PC-3 (cell line): ENCODE measurements around the gene BRIP1. TPM values are rescaled to one million over a fixed set of nuclear protein-coding genes. Genes with fewer than 3 reads are reported as not detected.

ENCODE experiments used
- ATAC-seq: fragments of 200-7000 bp; cut with Tn5 transposase; 2 replicates; pipeline ENCODE4 v1.9.1; 2020; ENCODE audit warnings: mild to moderate bottlenecking, moderate library complexity
- BruUV-seq: library from RNA; stranded (reverse); fragments of 400-500 nt; replicated peaks from 2 replicates; lab custom pipeline; 2021; lab: Mats Ljungman, UMichigan
- CTCF ChIA-PET: fragments of 300-600 bp; sonication (Branson Sonifier 250); formaldehyde crosslinking; loops from one replicate; lab custom pipeline; 2022; ENCODE audit warnings: antibody characterized with exemption; lab: Charles Lee
- POLR2A ChIA-PET: fragments of 300-600 bp; sonication (Branson Sonifier 250); formaldehyde crosslinking; loops from one replicate; lab custom pipeline; 2022; ENCODE audit warnings: antibody characterized with exemption; ENCODE audit not compliant: unreplicated experiment; lab: Charles Lee
- DNase-seq: peaks from one replicate; pipeline ENCODE4 v3.0.0-alpha.2; 2015
- H2AFZ ChIP-seq: fragments of 300-600 bp; sonication (generic); 2 replicates; pipeline ENCODE4 v1.6.0; 2016; ENCODE audit warnings: antibody characterized with exemption, low read length
- H3F3A ChIP-seq: fragments of 300-600 bp; sonication (generic); one replicate; pipeline ENCODE4 v1.6.0; 2017; ENCODE audit warnings: antibody characterized with exemption, low read length, control low read depth, mild to moderate bottlenecking; ENCODE audit not compliant: unreplicated experiment
- H3K27ac ChIP-seq: fragments of 300-600 bp; sonication (generic); 2 replicates; pipeline ENCODE4 v1.5.1; 2016; ENCODE audit warnings: mild to moderate bottlenecking, low read length
- H3K27me3 ChIP-seq: fragments of 300-600 bp; sonication (generic); 2 replicates; pipeline ENCODE4 v1.6.1; 2016; ENCODE audit warnings: low read length, mixed read lengths
- H3K36me3 ChIP-seq: fragments of 300-600 bp; sonication (generic); 2 replicates; pipeline ENCODE4 v1.6.1; 2016; ENCODE audit warnings: low read depth, mixed run types, low read length, mixed read lengths
- H3K4me1 ChIP-seq: fragments of 300-600 bp; sonication (generic); 2 replicates; pipeline ENCODE4 v1.5.1; 2016; ENCODE audit warnings: low read length; ENCODE audit not compliant: insufficient read depth
- H3K4me2 ChIP-seq: fragments of 300-600 bp; sonication (generic); 2 replicates; pipeline ENCODE4 v1.6.0; 2016; ENCODE audit warnings: low read length
- H3K4me3 ChIP-seq: fragments of 300-600 bp; sonication (generic); 2 replicates; pipeline ENCODE4 v1.5.1; 2016; ENCODE audit warnings: mild to moderate bottlenecking, low read length, mixed read lengths
- H3K79me2 ChIP-seq: fragments of 300-600 bp; sonication (generic); 2 replicates; pipeline ENCODE4 v1.6.1; 2017; ENCODE audit warnings: low read length, mixed read lengths
- H3K9ac ChIP-seq: fragments of 300-600 bp; sonication (generic); 2 replicates; pipeline ENCODE4 v1.6.0; 2016; ENCODE audit warnings: mild to moderate bottlenecking, low read length
- H3K9me2 ChIP-seq: fragments of 300-600 bp; sonication (generic); replicated peaks from 2 replicates; pipeline ENCODE4 v1.6.1; 2016; ENCODE audit warnings: mixed run types, low read length, mixed read lengths
- H3K9me3 ChIP-seq: fragments of 300-600 bp; sonication (generic); 2 replicates; pipeline ENCODE4 v1.6.1; 2016; ENCODE audit warnings: low read length, mixed read lengths
- H4K20me1 ChIP-seq: fragments of 300-600 bp; sonication (generic); 2 replicates; pipeline ENCODE4 v1.6.1; 2016; ENCODE audit warnings: low read length, mixed read lengths
- EZH2 ChIP-seq: fragments of 300-600 bp; sonication (generic); IDR thresholded peaks from one replicate; pipeline ENCODE4 v1.6.1; 2017; ENCODE audit warnings: antibody characterized with exemption, mild to moderate bottlenecking, low read length; ENCODE audit not compliant: unreplicated experiment
- EZH2phosphoT487 ChIP-seq: fragments of 300-600 bp; sonication (generic); IDR thresholded peaks from 2 replicates; pipeline ENCODE4 v1.6.1; 2018; ENCODE audit warnings: mild to moderate bottlenecking, antibody characterized with exemption, low read length, borderline replicate concordance
- intact Hi-C: fragments of 100-400 bp; cut with micrococcal nuclease; formaldehyde crosslinking; loops from 2 replicates; pipeline ENCODE4 v1.9.0; 2023
- total RNA-seq: library from RNA; depleted of rRNA; stranded (reverse); fragments of >200 nt; gene quantifications from 2 replicates; pipeline ENCODE4 v1.2.3, GENCODE V29; 2014
- TF ChIP-seq, protein P1 (sequence below): fragments of 300-600 bp; sonication (generic); conservative IDR thresholded peaks from 2 replicates; pipeline ENCODE4 v1.5.1; 2017; ENCODE audit warnings: antibody characterized with exemption, low read depth, mild to moderate bottlenecking, low read length

Gene BRIP1
- total RNA-seq, 1 experiment from 2014 or later = 21.1 TPM

DNA sequence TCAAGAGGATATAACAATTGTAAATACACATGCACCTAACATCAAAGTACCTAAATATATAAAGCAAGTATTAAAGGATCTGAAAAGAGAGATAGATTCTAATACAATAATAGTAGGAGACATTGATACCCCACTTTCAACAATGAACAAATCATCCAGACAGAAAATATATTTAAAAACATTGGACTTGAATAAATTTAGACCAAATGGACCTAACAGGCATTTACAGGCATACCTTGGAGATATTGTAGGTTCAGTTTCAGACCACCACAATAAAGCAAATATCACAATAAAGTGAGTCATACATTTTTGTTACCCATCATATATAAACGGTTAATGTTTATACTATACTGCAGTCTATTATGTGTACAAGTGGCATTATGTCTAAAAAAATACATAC lies 104.0 kb downstream of the BRIP1 start:
- TF ChIP-seq, protein P1, sequence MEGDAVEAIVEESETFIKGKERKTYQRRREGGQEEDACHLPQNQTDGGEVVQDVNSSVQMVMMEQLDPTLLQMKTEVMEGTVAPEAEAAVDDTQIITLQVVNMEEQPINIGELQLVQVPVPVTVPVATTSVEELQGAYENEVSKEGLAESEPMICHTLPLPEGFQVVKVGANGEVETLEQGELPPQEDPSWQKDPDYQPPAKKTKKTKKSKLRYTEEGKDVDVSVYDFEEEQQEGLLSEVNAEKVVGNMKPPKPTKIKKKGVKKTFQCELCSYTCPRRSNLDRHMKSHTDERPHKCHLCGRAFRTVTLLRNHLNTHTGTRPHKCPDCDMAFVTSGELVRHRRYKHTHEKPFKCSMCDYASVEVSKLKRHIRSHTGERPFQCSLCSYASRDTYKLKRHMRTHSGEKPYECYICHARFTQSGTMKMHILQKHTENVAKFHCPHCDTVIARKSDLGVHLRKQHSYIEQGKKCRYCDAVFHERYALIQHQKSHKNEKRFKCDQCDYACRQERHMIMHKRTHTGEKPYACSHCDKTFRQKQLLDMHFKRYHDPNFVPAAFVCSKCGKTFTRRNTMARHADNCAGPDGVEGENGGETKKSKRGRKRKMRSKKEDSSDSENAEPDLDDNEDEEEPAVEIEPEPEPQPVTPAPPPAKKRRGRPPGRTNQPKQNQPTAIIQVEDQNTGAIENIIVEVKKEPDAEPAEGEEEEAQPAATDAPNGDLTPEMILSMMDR = no peak
- TF ChIP-seq EZH2phosphoT487 (no peak), EZH2 (no peak)
- Histone ChIP-seq H3K9me3 (no peaks in the 10 kb centered on the region), H3K36me3 (peaks cover 23% of the 10 kb centered on the region), H3K9ac (no peak overlapping the region), H3K79me2 (no peaks in the 10 kb centered on the region), H3K4me2 (no peak overlapping the region), H3K9me2 (no peaks in the 10 kb centered on the region), H3K27me3 (no peaks in the 10 kb centered on the region), H3K27ac (no peak overlapping the region), H3F3A (no peaks in the 10 kb centered on the region), H2AFZ (no peak overlapping the region), H3K4me1 (peaks cover 9% of the 10 kb centered on the region), H3K4me3 (no peak overlapping the region), H4K20me1 (no peaks in the 10 kb centered on the region)
- BruUV-seq = no TSS peak
- CTCF ChIA-PET = no interaction called here
- DNase-seq (peak; percentile 27), ATAC-seq (peak; percentile 46; the same call in 1 of the 2 replicates)
- POLR2A ChIA-PET = no interaction called here
- intact Hi-C loops = no loop called here

DNA sequence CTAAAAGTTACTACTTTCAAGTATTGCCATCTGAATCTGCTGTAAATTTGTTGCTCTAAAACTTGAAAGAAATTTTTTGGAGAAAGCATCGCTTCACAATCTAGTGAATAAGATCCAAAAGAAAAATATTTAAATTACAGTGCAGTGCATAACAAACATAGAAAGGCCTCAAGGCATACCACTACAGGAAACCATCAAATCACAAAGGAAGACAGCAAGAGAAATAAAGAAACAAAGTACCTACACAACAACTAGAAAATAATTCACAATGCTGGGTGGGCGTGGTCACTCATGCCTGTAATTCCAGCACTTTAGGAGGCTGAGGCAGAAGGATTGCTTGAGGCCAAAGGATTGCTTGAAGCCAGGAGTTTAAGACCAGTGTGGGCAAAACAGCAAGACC lies 104.9 kb downstream of the BRIP1 start:
- H3K9me2 ChIP-seq = no peaks in the 10 kb centered on the region
- H2AFZ ChIP-seq = no peak overlapping the region
- H3K36me3 ChIP-seq = peaks cover 21% of the 10 kb centered on the region
- intact Hi-C loops = no loop called here
- H3K27me3 ChIP-seq = no peaks in the 10 kb centered on the region
- H3K79me2 ChIP-seq = no peaks in the 10 kb centered on the region
- H3K4me1 ChIP-seq = peaks cover 9% of the 10 kb centered on the region
- ChIA-PET POLR2A (no interaction called here), CTCF (no interaction called here)
- no peaks in the 10 kb centered on the region for H4K20me1 ChIP-seq
- no peak overlapping the region for H3K9ac ChIP-seq
- no peak overlapping the region for H3K4me3 ChIP-seq
- H3F3A ChIP-seq = no peaks in the 10 kb centered on the region
- H3K27ac ChIP-seq = no peak overlapping the region
- ATAC-seq (no peak), DNase-seq (no peak)
- TF ChIP-seq EZH2phosphoT487 (no peak), EZH2 (no peak)
- TF ChIP-seq, protein P1 = no peak
- H3K9me3 ChIP-seq = no peaks in the 10 kb centered on the region
- no TSS peak for BruUV-seq
- H3K4me2 ChIP-seq = no peak overlapping the region

DNA sequence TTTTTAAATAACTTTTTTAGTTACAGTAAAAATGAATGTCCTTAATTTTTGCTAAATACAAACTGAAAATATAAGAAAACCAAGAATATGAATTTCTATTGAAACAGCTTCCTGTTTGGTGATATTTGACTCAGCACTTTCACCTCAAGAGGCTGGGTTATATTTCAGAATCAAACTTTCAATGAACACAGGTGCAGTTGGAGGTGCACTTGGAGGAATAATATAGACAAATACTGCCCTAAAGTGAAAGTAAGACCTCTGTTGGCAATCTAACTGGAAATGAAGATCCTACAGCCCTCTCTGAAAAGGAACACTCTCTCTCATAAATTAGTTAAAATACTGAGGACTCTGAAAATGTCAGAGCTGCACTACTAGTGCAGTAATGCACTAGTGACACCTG lies 106.2 kb downstream of the BRIP1 start:
- peaks cover 9% of the 10 kb centered on the region for H3K4me1 ChIP-seq
- TF ChIP-seq EZH2 (no peak), EZH2phosphoT487 (no peak)
- TF ChIP-seq, protein P1 = no peak
- no peaks in the 10 kb centered on the region for H4K20me1 ChIP-seq
- H3K4me3 ChIP-seq = no peak overlapping the region
- H3K4me2 ChIP-seq = no peak overlapping the region
- H3K79me2 ChIP-seq = no peaks in the 10 kb centered on the region
- DNase-seq (no peak), ATAC-seq (no peak)
- H3K9ac ChIP-seq = no peak overlapping the region
- no peaks in the 10 kb centered on the region for H3K9me2 ChIP-seq
- H2AFZ ChIP-seq = no peak overlapping the region
- H3K36me3 ChIP-seq = peaks cover 17% of the 10 kb centered on the region
- H3K9me3 ChIP-seq = no peaks in the 10 kb centered on the region
- BruUV-seq = no TSS peak
- H3F3A ChIP-seq = no peaks in the 10 kb centered on the region
- intact Hi-C loops = no loop called here
- no peaks in the 10 kb centered on the region for H3K27me3 ChIP-seq
- ChIA-PET CTCF (no interaction called here), POLR2A (no interaction called here)
- no peak overlapping the region for H3K27ac ChIP-seq
